RCC 7860 (cell line): ENCODE measurements around the gene MAOB.

ENCODE experiments used
- DNase-seq: peaks from one replicate; pipeline ENCODE4 v3.0.0-alpha.2; 2015; ENCODE audit warnings: low spot score
- FAIRE-seq: peaks from 2 replicates; lab custom pipeline; 2012; peaks lifted over from hg19 to GRCh38; lab: Jason Lieb, UNC

Gene MAOB

DNA sequence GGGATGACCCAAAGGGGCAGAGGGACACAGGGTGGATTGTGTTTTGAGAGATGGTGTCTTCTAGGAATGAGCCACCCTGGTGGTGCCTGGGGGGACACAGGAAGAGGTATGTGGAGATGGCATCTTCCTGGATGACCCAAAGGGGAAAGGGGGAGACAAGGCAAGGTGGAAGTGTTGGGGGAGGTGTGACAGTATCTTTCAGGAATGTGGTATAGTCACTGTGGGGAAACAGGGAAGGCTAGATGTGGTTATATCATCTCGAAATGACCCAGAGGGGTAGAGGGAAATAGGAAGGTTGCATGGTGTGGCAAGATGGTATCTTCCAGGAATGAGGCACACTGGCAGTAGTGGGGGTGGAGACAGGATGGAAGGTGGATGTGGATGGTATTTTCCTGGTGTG lies 163.3 kb downstream of the MAOB start:
- FAIRE-seq, result no peak

DNA sequence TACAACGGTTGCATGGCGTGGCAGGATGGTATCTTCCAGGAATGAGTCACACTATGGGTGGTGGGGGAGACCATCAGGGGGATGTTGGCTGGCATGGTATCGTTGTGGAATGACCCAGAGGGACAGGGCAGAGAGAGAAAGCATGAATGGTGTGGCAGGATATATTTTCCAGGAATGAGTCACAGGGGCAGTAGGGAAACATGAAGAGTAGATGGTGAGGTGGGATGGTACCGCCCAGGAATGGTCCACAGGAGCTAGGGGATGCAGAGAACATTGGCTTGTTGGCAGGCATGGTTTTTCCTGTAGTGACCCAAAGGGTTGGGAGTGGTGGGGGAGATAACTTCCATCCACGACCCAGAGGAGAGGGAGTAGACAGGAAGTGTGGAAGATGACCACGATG lies 163.7 kb downstream of the MAOB start:
- DNase-seq, result peak; percentile 73
- no peak for FAIRE-seq

More for the DNA sequence above, 163.3 kb downstream of the MAOB start:
- DNase-seq, result peak; percentile 84

DNA sequence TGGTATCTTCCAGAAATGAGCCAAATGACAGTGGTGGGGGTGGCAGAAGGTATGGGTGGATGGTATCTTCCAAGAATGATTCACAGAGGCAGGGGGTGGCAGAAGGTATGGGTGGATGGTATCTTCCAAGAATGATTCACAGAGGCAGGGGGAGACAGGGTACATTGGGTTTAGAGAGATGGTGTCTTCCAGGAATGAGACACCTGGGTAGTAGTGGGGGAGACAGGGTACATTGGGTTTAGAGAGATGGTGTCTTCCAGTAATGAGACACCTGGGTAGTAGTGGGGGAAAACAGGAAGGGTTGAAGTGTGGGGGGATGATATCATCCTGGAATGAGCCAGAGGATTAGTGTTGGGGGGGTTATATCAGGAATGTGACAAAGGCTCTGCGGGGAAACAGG lies 164.2 kb downstream of the MAOB start:
- peak; percentile 57 for DNase-seq
- no peak for FAIRE-seq

DNA sequence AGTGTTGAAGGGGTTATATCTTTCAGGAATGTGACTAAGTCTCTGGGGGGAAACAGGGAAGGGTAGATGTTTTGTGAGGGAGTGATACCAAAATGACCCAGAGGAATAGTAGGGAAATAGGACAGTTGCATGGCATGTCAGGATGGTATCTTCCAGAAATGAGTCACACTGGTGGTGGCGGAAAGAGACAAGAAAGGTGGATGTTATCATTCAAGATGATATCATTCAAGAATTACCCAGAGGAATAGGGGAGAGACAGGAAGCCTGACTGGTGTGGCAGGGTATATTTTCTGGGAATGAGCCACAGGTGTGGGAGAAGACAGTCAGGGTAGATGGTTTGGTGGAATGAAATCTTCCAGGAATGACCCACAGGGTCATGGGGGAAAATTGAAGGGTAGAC lies 165.1 kb downstream of the MAOB start:
- DNase-seq (peak; percentile 81), FAIRE-seq (peak; percentile 25)

GRCh38 chrX:43716696-43717095 lies 165.6 kb downstream of the MAOB start:
- DNase-seq (peak; percentile 76), FAIRE-seq (no peak)
